SK-N-SH (cell line): ENCODE measurements around the gene PRSS56.
"Not testable (repeated sequence)": the region's sequence is repeated elsewhere in the genome, so short reads cannot be mapped to it uniquely, and the experiment has no call there.

Experiments
- CTCF ChIP-seq: fragments of 200-600 bp; sonication (generic); IDR thresholded peaks from 2 replicates; pipeline ENCODE4 v1.6.1; 2017; ENCODE audit warnings: antibody characterized with exemption, mild to moderate bottlenecking, moderate library complexity
- EP300 ChIP-seq, 2 experiments: IDR thresholded peaks; 2 replicates each; pipeline versions ENCODE4 v1.4.0 to v1.6.1; 2012; ENCODE audit warnings: borderline replicate concordance in 1 of 2, low read depth in 1 of 2, low read length in 1 of 2
- MXI1 ChIP-seq: IDR thresholded peaks from 2 replicates; pipeline ENCODE4 v1.6.1; 2012; ENCODE audit warnings: mild to moderate bottlenecking, low read depth, low read length, improper control_type of control experiment
- POLR2AphosphoS5 ChIP-seq: IDR thresholded peaks from 2 replicates; pipeline ENCODE4 v1.6.1; 2012; ENCODE audit warnings: low read depth, low read length
- USF2 ChIP-seq: fragments of 150-350 bp; IDR thresholded peaks from 2 replicates; pipeline ENCODE4 v1.6.1; 2017; ENCODE audit warnings: antibody characterized with exemption, low read length, low read depth, borderline replicate concordance

- not testable (repeated sequence) for TF ChIP-seq CTCF; MXI1; USF2; EP300 (IDR thresholded peaks at IDR 0.05; ENCODE audit: borderline replicate concordance in 1 of 2, low read depth in 1 of 2, low read length in 1 of 2); POLR2AphosphoS5
Observed at GRCh38 chr2:232532821-232533220, 12.6 kb downstream of the PRSS56 start.
